ENCODE data around the gene KCNJ15.
"Not testable (repeated sequence)": the region's sequence is repeated elsewhere in the genome, so short reads cannot be mapped to it uniquely, and the experiment has no call there.

KCNJ15 gene

GRCh38 chr21:38242061-38242460, 14.7 kb upstream of the KCNJ15 start:
- in situ Hi-C loops (cut with HindIII; ENCODE audit: low pct_ligation_motif_present, low pct_unique_long_range_greater_than_20kb, low sequenced_read_pairs), result no loop called here
- DNase-seq, result no peak

DNA sequence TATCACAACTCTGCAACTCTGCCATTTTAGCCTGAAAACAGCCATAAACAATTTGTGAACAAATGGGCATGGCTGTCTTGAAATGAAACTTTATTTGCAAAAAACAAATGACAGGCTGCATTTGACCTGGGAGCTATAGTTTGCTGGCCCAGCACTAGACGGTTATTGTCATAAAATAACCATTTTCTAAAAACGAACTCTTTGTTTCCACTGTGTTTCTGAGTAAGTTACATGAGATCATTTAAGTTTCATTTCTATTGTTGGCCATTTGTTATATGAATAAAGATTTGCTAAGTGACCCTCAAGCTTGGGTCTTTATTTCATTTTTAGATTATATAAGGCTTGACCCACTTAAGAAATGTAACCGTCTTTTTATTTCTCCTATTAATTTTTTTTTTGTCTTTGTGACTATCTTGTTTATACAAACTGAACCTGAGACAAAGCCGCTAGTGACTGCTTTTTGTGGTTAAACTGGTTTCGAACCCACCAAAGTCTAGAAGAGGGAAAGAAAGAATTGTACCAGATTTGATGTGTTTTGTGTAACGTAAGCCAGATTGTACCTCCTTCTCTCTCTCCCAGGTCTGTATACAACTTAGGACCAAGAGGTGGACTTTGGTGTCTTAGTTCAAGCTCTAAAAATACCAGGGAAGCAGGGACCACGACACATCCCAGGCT, 12.9 kb upstream of the KCNJ15 start:
- in situ Hi-C loops (cut with HindIII; ENCODE audit: low pct_ligation_motif_present, low pct_unique_long_range_greater_than_20kb, low sequenced_read_pairs), result no loop called here
- DNase-seq, result no peak

- no peak for DNase-seq
Measured at GRCh38 chr21:38244407-38244787, 12.4 kb upstream of the KCNJ15 start.

DNA sequence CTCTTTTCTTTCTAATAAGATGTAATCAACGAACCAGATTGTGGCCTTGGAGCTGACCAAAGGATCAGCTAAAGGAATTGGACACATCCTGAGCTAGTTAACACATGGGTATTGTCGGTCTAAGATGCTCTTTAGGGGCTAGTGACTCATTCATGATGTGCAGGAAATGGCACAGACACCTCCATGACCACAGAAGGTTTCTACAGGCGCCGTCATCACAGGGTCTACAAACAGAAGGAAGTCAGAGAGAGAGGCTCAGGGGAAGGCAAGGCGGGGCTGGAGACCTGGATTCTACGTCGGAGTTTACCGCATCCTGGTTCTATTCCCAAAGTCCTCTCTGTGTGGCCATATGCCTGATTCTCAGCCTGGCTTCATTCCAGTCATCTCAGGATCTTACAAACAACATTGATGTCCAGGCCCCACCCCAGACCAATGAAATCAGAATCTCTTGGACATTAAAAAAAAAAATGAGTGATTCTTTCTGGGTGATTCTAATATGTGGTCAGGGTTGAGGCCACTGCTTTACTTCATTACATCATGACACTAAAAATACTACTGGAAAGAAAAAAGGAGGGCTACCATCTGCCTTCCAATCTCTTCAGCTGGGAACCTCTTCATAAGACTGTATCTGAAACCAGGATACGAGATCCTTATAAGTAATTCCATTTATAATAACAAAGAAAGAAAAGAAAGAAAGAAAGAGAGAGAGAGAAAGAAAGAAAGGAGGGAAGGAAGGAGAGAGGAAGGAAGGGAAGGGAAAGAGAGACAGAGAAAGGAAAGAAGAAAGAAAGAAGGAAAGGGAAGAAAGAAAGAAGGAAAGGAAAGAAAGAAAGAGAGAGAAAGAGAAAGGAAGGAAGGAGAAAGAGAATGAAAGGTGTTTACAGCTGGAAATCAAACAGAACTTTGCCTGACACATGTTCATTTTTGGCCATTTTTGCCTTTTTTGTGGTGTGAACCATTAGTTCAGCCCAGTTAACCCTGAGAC, 11.6 kb upstream of the KCNJ15 start:
- in situ Hi-C loops (cut with HindIII; ENCODE audit: low pct_ligation_motif_present, low pct_unique_long_range_greater_than_20kb, low sequenced_read_pairs), result no loop called here
- DNase-seq, result peak; percentile 55

More at GRCh38 chr21:38244407-38244787, 12.4 kb upstream of the KCNJ15 start:
- in situ Hi-C loops (cut with HindIII; ENCODE audit: low pct_ligation_motif_present, low pct_unique_long_range_greater_than_20kb, low sequenced_read_pairs), result no loop called here

- in situ Hi-C loops (cut with HindIII; ENCODE audit: low pct_ligation_motif_present, low pct_unique_long_range_greater_than_20kb, low sequenced_read_pairs), result no loop called here
- no peak for DNase-seq
Measured at GRCh38 chr21:38246511-38246910, 10.3 kb upstream of the KCNJ15 start.

DNA sequence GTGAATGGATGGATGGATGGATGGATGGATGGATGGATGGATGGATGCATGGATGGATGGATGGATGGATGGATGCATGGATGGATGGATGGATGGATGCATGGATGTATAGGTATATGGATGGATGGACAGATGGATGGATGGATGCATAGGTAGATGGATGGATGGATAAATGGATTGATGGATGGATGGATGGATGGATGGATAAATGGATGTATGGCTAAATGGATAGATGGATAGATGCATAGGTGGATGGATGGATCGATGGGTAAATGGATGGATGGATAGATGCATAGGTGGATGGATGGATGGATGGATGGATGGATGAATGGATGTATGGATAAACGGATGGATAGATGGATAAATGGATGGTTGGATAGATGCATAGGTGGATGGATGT, 9.7 kb upstream of the KCNJ15 start:
- in situ Hi-C loops (cut with HindIII; ENCODE audit: low pct_ligation_motif_present, low pct_unique_long_range_greater_than_20kb, low sequenced_read_pairs); DNase-seq: not testable (repeated sequence)

- DNase-seq, result no peak
Measured at GRCh38 chr21:38247738-38248510, 8.9 kb upstream of the KCNJ15 start.

GRCh38 chr21:38249256-38249655, 7.5 kb upstream of the KCNJ15 start:
- in situ Hi-C loops (cut with HindIII; ENCODE audit: low pct_ligation_motif_present, low pct_unique_long_range_greater_than_20kb, low sequenced_read_pairs), result no loop called here
- no peak for DNase-seq

More at GRCh38 chr21:38247738-38248510, 8.9 kb upstream of the KCNJ15 start:
- in situ Hi-C loops (cut with HindIII; ENCODE audit: low pct_ligation_motif_present, low pct_unique_long_range_greater_than_20kb, low sequenced_read_pairs), result no loop called here

GRCh38 chr21:38249696-38250278, 7.0 kb upstream of the KCNJ15 start:
- in situ Hi-C loops (cut with HindIII; ENCODE audit: low pct_ligation_motif_present, low pct_unique_long_range_greater_than_20kb, low sequenced_read_pairs), result no loop called here

GRCh38 chr21:38250991-38251418, 5.8 kb upstream of the KCNJ15 start:
- DNase-seq, result no peak
- in situ Hi-C loops (cut with HindIII; ENCODE audit: low pct_ligation_motif_present, low pct_unique_long_range_greater_than_20kb, low sequenced_read_pairs), result no loop called here

More at GRCh38 chr21:38249696-38250278, 7.0 kb upstream of the KCNJ15 start:
- DNase-seq, result no peak

DNA sequence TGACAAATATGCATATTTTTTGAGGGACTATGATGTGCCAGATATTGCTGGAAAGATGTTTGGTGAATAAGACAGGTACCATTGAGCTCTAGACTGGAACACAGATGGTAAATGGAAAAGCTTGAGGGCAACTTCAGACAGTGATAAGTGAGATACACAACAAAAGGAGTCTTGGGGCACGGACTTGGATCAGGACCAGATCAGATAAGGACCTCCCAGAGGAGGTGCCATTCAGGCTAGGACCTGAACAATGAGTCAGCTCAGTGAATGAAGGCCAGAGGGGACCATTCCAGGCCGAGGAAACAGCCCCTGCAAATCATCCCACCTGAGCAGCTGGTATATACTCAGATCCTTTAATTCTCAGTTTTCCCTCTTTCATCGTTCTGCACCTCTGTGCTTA, 1.8 kb upstream of the KCNJ15 start:
- in situ Hi-C loops (cut with HindIII; ENCODE audit: low pct_ligation_motif_present, low pct_unique_long_range_greater_than_20kb, low sequenced_read_pairs), result no loop called here
- DNase-seq, result no peak

- in situ Hi-C loops (cut with HindIII; ENCODE audit: low pct_ligation_motif_present, low pct_unique_long_range_greater_than_20kb, low sequenced_read_pairs), result no loop called here
- no peak for DNase-seq
Measured at GRCh38 chr21:38255571-38256117, 1.1 kb upstream of the KCNJ15 start.

DNA sequence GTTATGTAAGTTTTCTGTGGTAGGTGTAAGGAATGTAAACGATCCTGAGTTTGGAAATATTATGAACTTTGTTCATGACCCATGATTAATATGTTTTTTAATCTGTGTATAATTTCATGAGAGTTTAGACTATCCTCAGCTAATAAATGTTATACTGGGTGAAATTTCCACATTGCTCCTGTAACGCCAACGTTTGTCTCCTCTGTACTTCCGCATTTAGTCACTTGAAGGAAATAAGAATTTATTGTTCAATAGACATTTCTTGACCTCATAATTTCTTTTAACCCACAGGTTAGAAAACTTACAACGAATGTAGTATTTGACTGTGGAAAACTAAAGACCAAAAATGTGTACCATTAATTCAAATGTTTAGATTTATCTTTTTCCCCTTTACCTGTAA, 876 bp downstream of the KCNJ15 start:
- DNase-seq, result no peak
- in situ Hi-C loops (cut with HindIII; ENCODE audit: low pct_ligation_motif_present, low pct_unique_long_range_greater_than_20kb, low sequenced_read_pairs), result no loop called here

- peak; percentile 56 for DNase-seq
- in situ Hi-C loops (cut with HindIII; ENCODE audit: low pct_ligation_motif_present, low pct_unique_long_range_greater_than_20kb, low sequenced_read_pairs), result no loop called here
Measured at GRCh38 chr21:38258521-38259485, 2.0 kb downstream of the KCNJ15 start.

GRCh38 chr21:38259665-38260064, 2.9 kb downstream of the KCNJ15 start:
- in situ Hi-C loops (cut with HindIII; ENCODE audit: low pct_ligation_motif_present, low pct_unique_long_range_greater_than_20kb, low sequenced_read_pairs), result no loop called here
- no peak for DNase-seq

- DNase-seq, result no peak
- in situ Hi-C loops (cut with HindIII; ENCODE audit: low pct_ligation_motif_present, low pct_unique_long_range_greater_than_20kb, low sequenced_read_pairs), result no loop called here
Measured at GRCh38 chr21:38260426-38260825, 3.6 kb downstream of the KCNJ15 start.

GRCh38 chr21:38261851-38262250, 5.1 kb downstream of the KCNJ15 start:
- no peak for DNase-seq
- in situ Hi-C loops (cut with HindIII; ENCODE audit: low pct_ligation_motif_present, low pct_unique_long_range_greater_than_20kb, low sequenced_read_pairs), result no loop called here

Measured in ACHN (cell line).